Ishikawa (cell line): ENCODE measurements around the gene ARHGEF1.

Source experiments
- CEBPB ChIP-seq: IDR thresholded peaks from 2 replicates; pipeline ENCODE4 v1.6.1; 2012
- CREB1 ChIP-seq: IDR thresholded peaks from 2 replicates; pipeline ENCODE4 v1.6.1; 2012; ENCODE audit warnings: low read depth
- EGR1 ChIP-seq: IDR thresholded peaks from 2 replicates; pipeline ENCODE4 v1.6.1; 2012
- EP300 ChIP-seq: IDR thresholded peaks from 2 replicates; pipeline ENCODE4 v1.6.1; 2012; ENCODE audit warnings: borderline replicate concordance
- FOXM1 ChIP-seq: IDR thresholded peaks from 2 replicates; pipeline ENCODE4 v1.6.1; 2012; ENCODE audit warnings: low read depth, borderline replicate concordance
- MAX ChIP-seq: IDR thresholded peaks from 2 replicates; pipeline ENCODE4 v1.6.1; 2012
- NFIC ChIP-seq: IDR thresholded peaks from 2 replicates; pipeline ENCODE4 v1.6.1; 2012
- RAD21 ChIP-seq: IDR thresholded peaks from 2 replicates; pipeline ENCODE4 v1.6.1; 2012; ENCODE audit warnings: low read depth
- REST ChIP-seq: IDR thresholded peaks from 2 replicates; pipeline ENCODE4 v1.6.1; 2012; ENCODE audit warnings: low read depth, mild to moderate bottlenecking
- TAF1 ChIP-seq: IDR thresholded peaks from 2 replicates; pipeline ENCODE4 v1.6.1; 2012; ENCODE audit warnings: low read depth, mild to moderate bottlenecking
- TCF12 ChIP-seq: IDR thresholded peaks from 2 replicates; pipeline ENCODE4 v1.6.1; 2012; ENCODE audit warnings: low read depth
- TEAD4 ChIP-seq: IDR thresholded peaks from 2 replicates; pipeline ENCODE4 v1.6.1; 2012
- YY1 ChIP-seq: IDR thresholded peaks from 2 replicates; pipeline ENCODE4 v1.6.1; 2012; ENCODE audit warnings: low read depth
- ZBTB7A ChIP-seq: IDR thresholded peaks from 2 replicates; pipeline ENCODE4 v1.6.1; 2012; ENCODE audit warnings: low read depth
- TF ChIP-seq, protein P1 (sequence below): IDR thresholded peaks from 2 replicates; pipeline ENCODE4 v1.6.1; 2012

Gene ARHGEF1

GRCh38 chr19:41871573-41872383 is 11.2 kb upstream of the ARHGEF1 start:
- no peak for TF ChIP-seq YY1
- no peak for TF ChIP-seq EGR1
- no peak for TF ChIP-seq MAX
- no peak for TF ChIP-seq CEBPB
- no peak for TF ChIP-seq CREB1
- no peak for TF ChIP-seq TCF12
- no peak for TF ChIP-seq TEAD4
- TF ChIP-seq FOXM1 = no peak
- no peak for TF ChIP-seq RAD21
- no peak for TF ChIP-seq ZBTB7A
- TF ChIP-seq REST = no peak

DNA sequence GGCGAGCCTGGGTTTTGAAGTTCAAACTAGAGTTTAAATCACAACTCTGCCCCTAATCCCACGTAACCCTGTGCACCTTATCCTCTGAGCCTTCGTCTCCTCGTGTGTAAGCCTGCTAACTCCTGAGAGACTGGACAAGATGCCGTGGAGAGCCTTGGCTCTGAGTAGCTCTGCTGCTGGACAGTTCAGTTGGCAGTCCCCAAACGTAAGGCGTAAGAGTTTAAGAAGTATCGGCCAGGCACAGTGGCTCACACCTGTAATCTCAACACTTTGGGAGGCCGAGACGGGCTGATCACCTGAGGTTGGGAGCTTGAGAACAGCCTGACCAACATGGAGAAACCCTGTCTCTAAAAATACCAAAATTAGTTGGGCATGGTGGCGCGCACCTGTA is 10.6 kb upstream of the ARHGEF1 start:
- no peak for TF ChIP-seq CEBPB
- TF ChIP-seq RAD21 = no peak
- TF ChIP-seq TCF12 = no peak
- no peak for TF ChIP-seq YY1
- no peak for TF ChIP-seq ZBTB7A
- TF ChIP-seq CREB1 = no peak
- TF ChIP-seq, protein P1, sequence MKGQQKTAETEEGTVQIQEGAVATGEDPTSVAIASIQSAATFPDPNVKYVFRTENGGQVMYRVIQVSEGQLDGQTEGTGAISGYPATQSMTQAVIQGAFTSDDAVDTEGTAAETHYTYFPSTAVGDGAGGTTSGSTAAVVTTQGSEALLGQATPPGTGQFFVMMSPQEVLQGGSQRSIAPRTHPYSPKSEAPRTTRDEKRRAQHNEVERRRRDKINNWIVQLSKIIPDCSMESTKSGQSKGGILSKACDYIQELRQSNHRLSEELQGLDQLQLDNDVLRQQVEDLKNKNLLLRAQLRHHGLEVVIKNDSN = no peak
- TF ChIP-seq TAF1 = no peak
- TF ChIP-seq REST = no peak
- no peak for TF ChIP-seq FOXM1
- no peak for TF ChIP-seq NFIC
- TF ChIP-seq EP300 = no peak
- TF ChIP-seq EGR1 = no peak

DNA sequence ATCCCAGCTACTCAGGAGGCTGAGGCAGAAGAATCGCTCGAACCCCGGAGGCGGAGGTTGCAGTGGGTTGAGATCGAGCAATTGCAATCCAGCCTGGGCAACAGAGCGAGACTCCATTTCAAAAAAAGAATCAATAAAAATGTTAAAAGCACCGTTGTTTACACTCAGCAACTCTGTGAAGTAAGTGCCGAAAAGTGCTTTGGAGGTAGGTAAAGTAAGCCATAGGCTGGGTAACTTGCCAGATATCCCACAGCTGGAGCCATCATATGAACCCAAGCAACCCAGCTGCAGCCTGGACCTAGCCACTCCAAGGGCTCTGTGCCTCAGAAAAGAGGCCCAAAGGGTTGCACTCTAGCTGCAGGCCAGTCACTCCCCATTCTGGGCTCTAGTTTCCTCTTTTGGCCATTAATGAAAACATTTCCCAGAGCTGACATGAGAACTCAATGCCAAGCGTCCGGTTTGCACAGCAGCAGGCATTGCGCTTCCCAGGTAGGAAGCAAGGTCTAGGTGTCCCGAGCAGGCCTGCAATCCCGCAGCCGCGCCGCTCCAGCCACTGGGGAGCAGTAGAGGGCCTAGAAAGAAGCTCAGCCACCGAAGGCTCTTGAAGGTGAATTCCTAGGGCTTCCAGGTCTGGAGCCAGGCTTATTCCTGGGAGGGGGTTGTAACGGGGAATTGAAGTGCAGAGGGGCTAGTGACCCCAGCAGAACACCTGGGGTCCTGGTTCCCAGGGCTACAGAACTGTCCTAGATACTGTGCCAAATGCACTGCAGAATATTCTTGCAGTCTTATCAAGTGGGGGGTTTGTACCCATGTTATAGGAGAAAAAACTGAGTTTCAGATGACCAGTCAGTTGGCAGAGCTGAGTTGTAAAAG is 10.0 kb upstream of the ARHGEF1 start:
- TF ChIP-seq NFIC (no peak), RAD21 (peak; percentile 46; the same call in 1 of the 2 replicates), TCF12 (no peak)

GRCh38 chr19:41876847-41877832 is 5.8 kb upstream of the ARHGEF1 start, which contains the start of gene CD79A:
CD79A (plus strand) TSS chr19:41877279; CDS start chr19:41877305, 26 bp downstream.
- no peak for TF ChIP-seq TAF1
- TF ChIP-seq EGR1 = no peak
- no peak for TF ChIP-seq TCF12
- no peak for TF ChIP-seq YY1
- no peak for TF ChIP-seq CREB1
- no peak for TF ChIP-seq RAD21
- TF ChIP-seq, protein P1 = no peak
- TF ChIP-seq REST = no peak
- TF ChIP-seq FOXM1 = no peak
- no peak for TF ChIP-seq NFIC
